Liver (tissue), 3 donors: ENCODE results near the gene PIEZO2.
"Not testable (repeated sequence)": the region's sequence is repeated elsewhere in the genome, so short reads cannot be mapped to it uniquely, and the experiment has no call there.

ENCODE experiments used
- GABPA ChIP-seq, 2 donors: IDR thresholded peaks in 1 of 2; conservative IDR thresholded peaks in 1 of 2; 2 replicates each; pipeline ENCODE4 v1.6.1; 2016; ENCODE audit warnings: antibody characterized with exemption in 2 of 2, mild to moderate bottlenecking in 1 of 2, moderate library complexity in 1 of 2
- HNF4G ChIP-seq: IDR thresholded peaks from 2 replicates; pipeline ENCODE4 v1.6.1; 2016; ENCODE audit warnings: antibody characterized with exemption
- RAD21 ChIP-seq, 2 donors: IDR thresholded peaks; 2 replicates each; pipeline ENCODE4 v1.6.1; 2016; ENCODE audit warnings: antibody characterized with exemption in 2 of 2, mild to moderate bottlenecking in 2 of 2
- YY1 ChIP-seq: IDR thresholded peaks from 2 replicates; pipeline ENCODE4 v1.6.1; 2016; ENCODE audit warnings: antibody characterized with exemption, mild to moderate bottlenecking
- TF ChIP-seq, protein P1 (sequence below): fragments of 150-350 bp; IDR thresholded peaks from 2 replicates; pipeline ENCODE4 v1.5.1; 2017; ENCODE audit warnings: improper control_type of control experiment, low read depth, low read length; ENCODE audit not compliant: missing input control
- TF ChIP-seq, protein P2 (sequence below): IDR thresholded peaks from 2 replicates; pipeline ENCODE4 v1.6.1; 2016; ENCODE audit warnings: antibody characterized with exemption
- TF ChIP-seq, protein P3 (sequence below): IDR thresholded peaks from 2 replicates; pipeline ENCODE4 v1.6.1; 2016; ENCODE audit warnings: antibody characterized with exemption, mild to moderate bottlenecking
- donor health status: healthy.
- donor health status: healthy.

DNA sequence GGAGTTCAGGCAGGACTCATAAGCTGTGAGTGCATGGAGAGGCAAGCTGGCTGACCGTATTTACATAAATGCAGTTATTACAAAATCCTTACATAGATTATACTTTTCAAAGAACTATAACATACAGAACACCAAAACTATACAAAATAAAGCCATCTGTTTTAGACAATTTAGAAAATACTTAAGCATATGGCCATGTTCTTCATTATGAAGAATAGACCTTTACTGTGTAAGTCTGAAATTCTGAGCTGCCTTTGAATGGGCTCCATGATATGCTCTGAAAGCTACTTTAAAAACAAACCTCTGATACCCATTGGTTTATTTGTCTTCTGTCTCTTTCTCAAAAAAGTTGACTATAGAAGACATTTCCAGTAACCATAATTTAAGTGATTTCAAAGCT is 226.7 kb downstream of the PIEZO2 start:
- not testable (repeated sequence) for TF ChIP-seq RAD21 (IDR thresholded peaks at IDR 0.05); HNF4G; GABPA (IDR thresholded peaks at IDR 0.05 in 1 of 2, conservative IDR thresholded peaks at IDR 0.05 in 1 of 2); YY1
- TF ChIP-seq, protein P1, sequence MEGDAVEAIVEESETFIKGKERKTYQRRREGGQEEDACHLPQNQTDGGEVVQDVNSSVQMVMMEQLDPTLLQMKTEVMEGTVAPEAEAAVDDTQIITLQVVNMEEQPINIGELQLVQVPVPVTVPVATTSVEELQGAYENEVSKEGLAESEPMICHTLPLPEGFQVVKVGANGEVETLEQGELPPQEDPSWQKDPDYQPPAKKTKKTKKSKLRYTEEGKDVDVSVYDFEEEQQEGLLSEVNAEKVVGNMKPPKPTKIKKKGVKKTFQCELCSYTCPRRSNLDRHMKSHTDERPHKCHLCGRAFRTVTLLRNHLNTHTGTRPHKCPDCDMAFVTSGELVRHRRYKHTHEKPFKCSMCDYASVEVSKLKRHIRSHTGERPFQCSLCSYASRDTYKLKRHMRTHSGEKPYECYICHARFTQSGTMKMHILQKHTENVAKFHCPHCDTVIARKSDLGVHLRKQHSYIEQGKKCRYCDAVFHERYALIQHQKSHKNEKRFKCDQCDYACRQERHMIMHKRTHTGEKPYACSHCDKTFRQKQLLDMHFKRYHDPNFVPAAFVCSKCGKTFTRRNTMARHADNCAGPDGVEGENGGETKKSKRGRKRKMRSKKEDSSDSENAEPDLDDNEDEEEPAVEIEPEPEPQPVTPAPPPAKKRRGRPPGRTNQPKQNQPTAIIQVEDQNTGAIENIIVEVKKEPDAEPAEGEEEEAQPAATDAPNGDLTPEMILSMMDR: not testable (repeated sequence)
- TF ChIP-seq, protein P2, sequence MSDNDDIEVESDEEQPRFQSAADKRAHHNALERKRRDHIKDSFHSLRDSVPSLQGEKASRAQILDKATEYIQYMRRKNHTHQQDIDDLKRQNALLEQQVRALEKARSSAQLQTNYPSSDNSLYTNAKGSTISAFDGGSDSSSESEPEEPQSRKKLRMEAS: not testable (repeated sequence)
- TF ChIP-seq, protein P3, sequence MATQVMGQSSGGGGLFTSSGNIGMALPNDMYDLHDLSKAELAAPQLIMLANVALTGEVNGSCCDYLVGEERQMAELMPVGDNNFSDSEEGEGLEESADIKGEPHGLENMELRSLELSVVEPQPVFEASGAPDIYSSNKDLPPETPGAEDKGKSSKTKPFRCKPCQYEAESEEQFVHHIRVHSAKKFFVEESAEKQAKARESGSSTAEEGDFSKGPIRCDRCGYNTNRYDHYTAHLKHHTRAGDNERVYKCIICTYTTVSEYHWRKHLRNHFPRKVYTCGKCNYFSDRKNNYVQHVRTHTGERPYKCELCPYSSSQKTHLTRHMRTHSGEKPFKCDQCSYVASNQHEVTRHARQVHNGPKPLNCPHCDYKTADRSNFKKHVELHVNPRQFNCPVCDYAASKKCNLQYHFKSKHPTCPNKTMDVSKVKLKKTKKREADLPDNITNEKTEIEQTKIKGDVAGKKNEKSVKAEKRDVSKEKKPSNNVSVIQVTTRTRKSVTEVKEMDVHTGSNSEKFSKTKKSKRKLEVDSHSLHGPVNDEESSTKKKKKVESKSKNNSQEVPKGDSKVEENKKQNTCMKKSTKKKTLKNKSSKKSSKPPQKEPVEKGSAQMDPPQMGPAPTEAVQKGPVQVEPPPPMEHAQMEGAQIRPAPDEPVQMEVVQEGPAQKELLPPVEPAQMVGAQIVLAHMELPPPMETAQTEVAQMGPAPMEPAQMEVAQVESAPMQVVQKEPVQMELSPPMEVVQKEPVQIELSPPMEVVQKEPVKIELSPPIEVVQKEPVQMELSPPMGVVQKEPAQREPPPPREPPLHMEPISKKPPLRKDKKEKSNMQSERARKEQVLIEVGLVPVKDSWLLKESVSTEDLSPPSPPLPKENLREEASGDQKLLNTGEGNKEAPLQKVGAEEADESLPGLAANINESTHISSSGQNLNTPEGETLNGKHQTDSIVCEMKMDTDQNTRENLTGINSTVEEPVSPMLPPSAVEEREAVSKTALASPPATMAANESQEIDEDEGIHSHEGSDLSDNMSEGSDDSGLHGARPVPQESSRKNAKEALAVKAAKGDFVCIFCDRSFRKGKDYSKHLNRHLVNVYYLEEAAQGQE: not testable (repeated sequence)
